ENCODE measurements around the gene RAPGEF4.
A peak's percentile ranks its signal among the peaks of the same experiment; 100 is the strongest.

The RAPGEF4 gene

GRCh38 chr2:172928756-172929155, 193.1 kb downstream of the RAPGEF4 start:
- in situ Hi-C loops (cut with MboI; ENCODE audit: low sequenced_read_pairs, unreplicated experiment) = no loop called here
- no peak for TF ChIP-seq CTCF (IDR thresholded peaks at IDR 0.05; ENCODE audit: borderline replicate concordance, control extremely low read depth, extremely low read depth, insufficient read depth, missing control alignments)
- no peak for DNase-seq (ENCODE audit: low spot score)

DNA sequence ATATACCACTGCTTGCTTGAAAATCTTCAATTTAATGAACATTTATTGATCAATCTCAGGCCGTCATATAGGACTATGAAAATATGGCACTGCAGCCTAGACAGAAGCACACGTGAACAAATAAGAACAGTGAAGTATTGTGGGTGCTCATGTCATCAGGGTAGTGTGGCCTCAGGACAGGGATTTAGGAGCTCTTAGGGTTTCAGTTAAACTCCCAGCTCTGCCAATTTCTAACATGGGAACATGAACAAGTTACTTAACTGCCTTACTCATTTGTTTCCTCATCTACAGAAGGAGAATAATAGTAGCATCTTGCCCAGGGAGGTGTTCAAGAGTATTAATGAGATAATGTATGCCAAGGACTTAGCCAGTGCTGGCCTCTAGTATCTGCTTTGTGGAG, 194.0 kb downstream of the RAPGEF4 start:
- no peak for TF ChIP-seq CTCF (IDR thresholded peaks at IDR 0.05; ENCODE audit: borderline replicate concordance, control extremely low read depth, extremely low read depth, insufficient read depth, missing control alignments)
- in situ Hi-C loops (cut with MboI; ENCODE audit: low sequenced_read_pairs, unreplicated experiment) = loop anchor here (5.0 kb wide), 1 partner anchor 67 kb away; no protein-coding TSS in a partner anchor
- DNase-seq (ENCODE audit: low spot score) = no peak

DNA sequence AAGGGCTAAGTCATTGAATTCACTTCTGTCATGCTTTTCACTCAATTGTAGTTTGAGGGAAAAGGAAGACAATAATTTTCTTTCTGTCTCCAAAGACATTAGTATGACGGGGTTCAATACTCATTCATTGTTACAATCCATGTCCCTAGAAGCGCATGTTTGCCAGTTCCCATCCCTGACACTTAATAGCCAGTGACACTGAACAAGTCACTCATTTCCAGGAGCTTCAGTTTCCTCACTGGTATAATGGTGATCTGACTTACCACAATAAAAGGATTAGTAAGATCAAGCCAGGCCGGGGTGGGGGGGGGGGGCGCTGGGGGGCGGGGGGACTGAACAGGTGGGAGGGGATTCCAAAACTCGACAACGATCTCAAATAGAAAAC, 195.2 kb downstream of the RAPGEF4 start:
- in situ Hi-C loops (cut with MboI; ENCODE audit: low sequenced_read_pairs, unreplicated experiment) = loop anchor here (5.0 kb wide), 1 partner anchor 69 kb away; no protein-coding TSS in a partner anchor
- no peak for TF ChIP-seq CTCF (IDR thresholded peaks at IDR 0.05; ENCODE audit: borderline replicate concordance, control extremely low read depth, extremely low read depth, insufficient read depth, missing control alignments)
- DNase-seq (ENCODE audit: low spot score) = no peak

- no peak for TF ChIP-seq CTCF (IDR thresholded peaks at IDR 0.05; ENCODE audit: borderline replicate concordance, control extremely low read depth, extremely low read depth, insufficient read depth, missing control alignments)
- in situ Hi-C loops (cut with MboI; ENCODE audit: low sequenced_read_pairs, unreplicated experiment) = loop anchor here (5.0 kb wide), 1 partner anchor 69 kb away; no protein-coding TSS in a partner anchor
- no peak for DNase-seq (ENCODE audit: low spot score)
These were observed 195.7 kb downstream of the RAPGEF4 start for GRCh38 chr2:172931256-172931894.

GRCh38 chr2:172931918-172932520, 196.4 kb downstream of the RAPGEF4 start:
- TF ChIP-seq CTCF (IDR thresholded peaks at IDR 0.05; ENCODE audit: borderline replicate concordance, control extremely low read depth, extremely low read depth, insufficient read depth, missing control alignments) = peak; percentile 39
- in situ Hi-C loops (cut with MboI; ENCODE audit: low sequenced_read_pairs, unreplicated experiment) = loop anchor here (5.0 kb wide), 1 partner anchor 70 kb away; no protein-coding TSS in a partner anchor
- peak; percentile 56 for DNase-seq (ENCODE audit: low spot score)

DNA sequence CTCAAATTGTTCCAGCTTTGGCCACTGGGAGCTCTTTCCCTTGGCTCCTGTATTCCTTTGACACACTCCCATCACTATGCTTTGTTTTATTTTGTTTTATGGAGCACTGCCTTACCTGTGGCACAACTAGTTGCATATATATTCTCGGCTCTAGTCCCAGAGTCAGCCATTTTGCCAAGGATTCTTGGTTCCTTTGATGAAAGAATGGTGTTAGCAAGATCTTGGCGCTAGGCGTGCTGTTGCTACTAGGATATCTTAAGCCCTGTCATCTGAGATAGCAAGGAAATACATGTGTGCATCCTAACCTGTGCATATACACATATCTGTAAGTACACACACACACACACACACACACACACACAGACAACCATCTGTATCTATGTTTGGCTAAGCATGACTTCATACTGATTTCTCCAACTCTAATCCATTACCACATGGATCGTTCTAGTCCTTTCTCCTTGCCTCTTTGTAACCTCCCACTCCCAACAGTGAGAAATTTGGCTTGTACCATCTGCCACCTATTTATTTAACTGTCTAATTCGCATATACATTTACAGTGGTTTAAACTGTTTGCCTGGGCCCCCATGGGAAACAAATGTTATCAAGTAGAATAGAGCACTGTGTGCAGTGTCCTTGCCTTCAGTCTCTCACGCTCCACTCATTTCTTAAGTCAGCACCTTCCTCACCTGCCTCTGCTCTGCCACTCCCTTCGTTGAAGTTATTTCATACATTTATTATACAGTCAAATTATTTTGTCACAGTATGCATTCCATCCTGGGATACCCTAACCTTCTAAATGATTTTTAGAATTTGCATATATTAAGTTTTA, 202.5 kb downstream of the RAPGEF4 start:
- no peak for TF ChIP-seq CTCF (IDR thresholded peaks at IDR 0.05; ENCODE audit: borderline replicate concordance, control extremely low read depth, extremely low read depth, insufficient read depth, missing control alignments)
- in situ Hi-C loops (cut with MboI; ENCODE audit: low sequenced_read_pairs, unreplicated experiment) = no loop called here
- DNase-seq (ENCODE audit: low spot score) = no peak
